Spleen (tissue), 7 donors: ENCODE measurements around the gene SLC6A18.

ENCODE experiments used
- CTCF ChIP-seq, 11 experiments: fragments of 200-600 bp in 7 of 11; fragments of 450-650 bp in 4 of 11; sonication (generic) in 4 of 11; IDR thresholded peaks in 8 of 11; conservative IDR thresholded peaks in 3 of 11; 1 replicate in 7 of 11; 2 replicates in 4 of 11; pipeline versions ENCODE4 v1.4.0 to v1.8.0; 2016 to 2021; ENCODE audit warnings: antibody characterized with exemption in 11 of 11, inconsistent platforms in 4 of 11, mild to moderate bottlenecking in 1 of 11
- POLR2A ChIP-seq, 3 donors: fragments of 450-650 bp; IDR thresholded peaks; one replicate each; pipeline ENCODE4 v1.5.1; 2017; ENCODE audit warnings: antibody characterized with exemption in 3 of 3, mild to moderate bottlenecking in 1 of 3
- donor health status: DM: no; HTN: no; CAD: no; lungs with moderate emphysema.
- donor health status: DM: no; HTN: no; CAD: no.
- donor health status: DM: no; HTN: no; CAD: no.

DNA sequence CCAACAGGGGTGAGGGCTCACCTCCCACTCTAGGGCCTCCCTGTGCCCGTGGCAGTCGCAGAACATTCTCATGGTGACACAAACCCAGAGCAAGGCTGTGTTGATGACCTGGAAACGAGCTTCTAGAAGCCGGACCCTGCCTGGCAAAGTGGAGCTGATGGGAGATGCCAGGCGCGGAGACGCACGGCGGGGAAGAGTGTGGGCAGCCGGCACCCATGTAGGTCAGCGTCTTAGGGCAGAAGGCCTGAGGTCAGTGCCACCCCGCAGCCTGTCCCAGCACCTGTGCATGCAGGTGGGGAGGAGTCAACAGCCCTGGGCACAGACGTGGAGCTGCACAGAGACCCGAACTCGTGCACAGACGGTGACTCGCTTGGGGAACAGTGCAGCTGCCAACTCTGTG is 5.4 kb downstream of the SLC6A18 start:
- TF ChIP-seq CTCF (IDR thresholded peaks at IDR 0.05 in 8 of 11, conservative IDR thresholded peaks at IDR 0.05 in 3 of 11) (no peak), POLR2A (IDR thresholded peaks at IDR 0.05) (no peak)
